GOT3 (cell line): ENCODE measurements around the gene TMEM97.

Source experiments
- DNase-seq: peaks from one replicate; lab custom pipeline; 2025; ENCODE audit warnings: mixed read lengths; lab: John Stamatoyannopoulos, UW

TMEM97 gene

GRCh38 chr17:28317099-28317965, 1.7 kb upstream of the TMEM97 start:
- no peak for DNase-seq

- no peak for DNase-seq
Observed at GRCh38 chr17:28317966-28318758, 838 bp upstream of the TMEM97 start.

- no peak for DNase-seq
Observed at GRCh38 chr17:28319598-28319935, 567 bp downstream of the TMEM97 start.

- no peak for DNase-seq
Observed at GRCh38 chr17:28320215-28321061, 1.4 kb downstream of the TMEM97 start.

GRCh38 chr17:28324267-28324745, 5.3 kb downstream of the TMEM97 start:
- no peak for DNase-seq

GRCh38 chr17:28324781-28325180, 5.8 kb downstream of the TMEM97 start:
- no peak for DNase-seq

- DNase-seq = no peak
Observed at GRCh38 chr17:28325211-28325610, 6.2 kb downstream of the TMEM97 start.

GRCh38 chr17:28326114-28326513, 7.1 kb downstream of the TMEM97 start:
- DNase-seq = no peak

- DNase-seq = no peak
Observed at GRCh38 chr17:28327031-28327607, 8.1 kb downstream of the TMEM97 start.

- DNase-seq = no peak
Observed at GRCh38 chr17:28327709-28328108, 8.7 kb downstream of the TMEM97 start.

- DNase-seq = no peak
Observed at GRCh38 chr17:28328325-28328724, 9.3 kb downstream of the TMEM97 start.

- DNase-seq = no peak
Observed at GRCh38 chr17:28330671-28331070, 11.7 kb downstream of the TMEM97 start.

- DNase-seq = no peak
Observed at GRCh38 chr17:28331891-28332420, 13.0 kb downstream of the TMEM97 start.

GRCh38 chr17:28333083-28333746, 14.2 kb downstream of the TMEM97 start:
- no peak for DNase-seq

GRCh38 chr17:28334171-28334570, 15.2 kb downstream of the TMEM97 start:
- no peak for DNase-seq

- DNase-seq = no peak
Observed at GRCh38 chr17:28334666-28335200, 15.7 kb downstream of the TMEM97 start.

GRCh38 chr17:28335201-28335958, 16.4 kb downstream of the TMEM97 start, which contains the start of the genes IFT20 and TNFAIP1:
IFT20 (minus strand) TSS chr17:28335472; CDS start chr17:28331985, 3,487 bp downstream.
TNFAIP1 (plus strand) TSS chr17:28335761; CDS start chr17:28339522, 3,761 bp downstream.
- peak; percentile 97 for DNase-seq

GRCh38 chr17:28335959-28336871, 17.2 kb downstream of the TMEM97 start:
- DNase-seq = no peak
